HS-27A (cell line): Measurements from ENCODE around the gene CNIH1.
"Not testable (repeated sequence)": the region's sequence is repeated elsewhere in the genome, so short reads cannot be mapped to it uniquely, and the experiment has no call there.

Experiments used
- DNase-seq: peaks from one replicate; pipeline ENCODE4 v3.0.0-alpha.2; 2012; ENCODE audit warnings: low read depth, missing footprints

The CNIH1 gene

DNA sequence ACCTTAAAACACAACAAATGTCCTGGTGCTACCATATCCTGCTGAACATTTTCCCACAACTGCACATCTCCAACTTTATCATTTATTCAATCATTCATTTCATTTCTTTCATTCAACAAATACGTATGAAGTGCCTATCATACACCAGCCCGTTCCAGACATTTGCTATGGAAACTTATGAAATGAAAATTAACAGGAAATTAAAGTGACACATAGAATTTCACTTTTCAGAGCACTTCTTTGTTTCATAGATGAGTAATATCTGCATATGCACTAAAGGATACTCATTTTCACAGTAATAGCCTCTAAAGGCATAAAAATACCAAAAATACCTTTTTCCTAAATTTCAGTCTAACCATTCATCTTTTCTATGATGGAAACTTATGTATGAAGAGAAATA is 12.6 kb downstream of the CNIH1 start:
- DNase-seq, result no peak

DNA sequence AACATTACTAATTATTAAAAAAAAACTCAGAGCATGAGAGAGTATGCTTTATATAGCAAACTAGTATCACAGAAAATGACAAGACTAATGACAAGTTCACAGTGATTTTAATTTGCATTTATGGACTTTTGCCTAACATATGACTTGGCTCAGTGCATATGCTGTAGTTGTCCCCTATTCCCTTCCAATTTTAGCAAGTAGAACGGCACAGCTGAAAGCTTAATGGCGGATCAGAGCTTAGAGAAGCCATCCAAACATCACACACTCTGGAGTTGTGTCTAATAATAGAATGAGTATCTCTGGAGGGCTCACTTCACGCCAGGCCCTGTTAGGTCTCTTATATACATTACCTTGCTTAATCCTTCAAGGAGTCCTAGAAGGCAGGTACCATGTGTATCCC is 13.3 kb downstream of the CNIH1 start:
- no peak for DNase-seq

DNA sequence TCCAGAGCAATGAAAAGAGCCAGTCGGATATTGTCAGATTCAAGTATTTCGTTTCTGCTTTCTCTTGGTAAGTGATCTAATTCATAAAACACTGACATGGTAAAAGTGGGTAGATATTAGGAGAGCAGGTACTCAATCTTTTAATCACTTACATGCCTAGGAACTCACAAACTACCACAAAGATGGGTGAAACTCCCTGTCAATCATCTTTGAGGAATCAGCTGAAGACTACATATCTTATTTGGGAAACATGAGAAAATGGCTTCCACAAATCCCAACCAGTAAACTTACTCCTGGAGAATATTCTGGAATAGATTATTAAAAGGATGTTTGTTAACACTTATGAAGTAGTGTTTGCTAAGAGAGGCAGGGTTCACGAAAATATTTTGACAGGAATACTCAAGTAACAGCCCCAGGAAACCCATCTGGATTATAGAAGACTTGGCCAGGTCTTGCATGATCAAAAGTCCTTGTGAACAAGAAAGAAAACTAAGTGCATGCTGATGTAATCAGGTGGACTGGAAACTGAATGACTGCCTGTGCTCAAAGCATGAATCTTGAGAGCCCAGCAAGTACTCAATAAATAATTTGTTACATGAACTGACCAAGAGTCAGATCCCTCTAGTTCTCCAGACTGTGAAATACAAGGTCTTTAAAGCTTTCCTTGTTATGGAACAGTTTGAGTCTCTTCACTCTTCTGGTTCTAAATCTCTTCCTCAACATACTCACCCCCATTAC is 15.5 kb downstream of the CNIH1 start:
- no peak for DNase-seq

DNA sequence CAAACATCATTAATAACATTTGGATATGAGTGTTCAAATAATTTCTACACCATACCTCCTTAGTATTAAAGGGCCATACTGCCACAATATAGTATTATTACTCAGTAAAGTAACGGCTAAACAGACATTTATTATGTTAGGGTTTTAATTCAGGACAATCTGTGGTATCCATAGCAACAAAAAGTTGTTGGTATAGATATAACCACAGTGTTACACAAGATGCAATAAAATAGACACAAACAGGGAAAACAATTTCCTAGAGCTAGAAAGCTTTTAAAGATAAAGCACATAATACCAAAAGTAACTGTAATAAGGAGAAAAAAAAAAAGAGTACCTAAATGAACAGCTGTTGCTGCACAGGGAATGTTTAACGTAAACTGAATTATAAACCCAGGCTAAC is 16.1 kb downstream of the CNIH1 start:
- DNase-seq, result no peak

DNA sequence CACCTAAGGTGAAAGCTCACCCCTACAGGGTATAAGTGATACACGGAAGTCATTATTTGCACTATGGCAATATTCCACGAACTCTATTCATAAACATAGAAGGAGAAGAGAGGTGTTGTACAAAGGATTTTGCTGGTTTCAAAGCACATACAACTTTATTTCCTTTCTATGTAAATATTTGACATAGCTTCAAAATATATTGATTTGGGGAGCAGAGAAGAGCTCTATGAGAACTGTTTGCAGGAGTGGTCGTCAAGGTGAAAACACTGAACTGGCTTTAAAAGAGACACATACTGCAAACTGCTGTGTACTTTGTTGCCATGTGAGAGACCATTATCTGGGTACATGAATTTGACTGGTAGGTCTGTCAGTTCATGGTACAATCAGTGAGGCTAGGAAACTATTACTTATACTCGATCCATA is 16.7 kb downstream of the CNIH1 start:
- no peak for DNase-seq

DNA sequence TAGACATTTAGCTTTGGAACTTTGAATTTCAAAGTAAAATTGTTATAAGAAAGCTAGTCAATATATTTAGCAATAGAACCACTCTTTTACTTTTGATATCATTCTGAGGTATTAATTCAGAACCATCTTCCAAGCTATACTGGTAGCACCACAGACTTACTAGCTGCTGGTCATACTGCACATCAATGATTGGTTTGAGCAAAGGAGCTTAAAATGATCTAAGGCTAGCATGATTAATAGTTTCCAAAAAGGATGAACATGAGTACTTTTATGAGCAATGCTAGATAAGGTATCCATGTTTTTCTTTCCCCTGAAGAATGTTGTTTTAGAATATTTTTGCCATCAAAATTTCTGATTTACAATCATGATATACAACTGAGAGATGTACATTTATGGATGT is 17.2 kb downstream of the CNIH1 start:
- no peak for DNase-seq

DNA sequence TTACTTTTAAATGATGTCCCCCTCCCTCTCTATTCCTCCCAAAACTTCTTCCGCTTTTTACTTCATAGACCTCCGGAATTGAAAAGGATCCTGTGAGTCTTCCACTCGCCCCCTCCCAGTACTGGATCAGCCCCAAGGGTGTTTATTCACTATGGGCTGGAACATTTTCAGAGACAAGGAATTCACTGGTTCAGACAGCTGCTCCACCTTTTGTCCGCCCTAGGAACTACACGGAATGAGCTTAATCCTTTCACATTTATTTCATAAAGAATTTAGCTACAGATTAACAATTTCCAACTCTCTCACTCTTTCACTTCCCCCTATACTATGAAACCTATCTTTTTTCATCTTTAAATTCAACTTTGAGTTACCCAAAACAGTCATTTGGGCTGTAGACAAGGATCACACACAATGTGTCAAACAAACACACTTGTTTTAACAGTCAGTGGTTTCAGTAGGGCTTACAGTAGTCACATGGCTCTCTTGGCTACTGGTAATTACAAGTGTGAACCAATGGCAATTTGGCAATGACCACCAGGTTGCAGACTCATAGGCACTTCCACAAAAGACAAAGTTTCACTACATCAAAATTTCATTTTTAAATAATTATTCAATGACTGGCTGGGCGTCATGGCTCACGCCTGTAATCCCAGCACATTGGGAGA is 20.6 kb downstream of the CNIH1 start:
- no peak for DNase-seq

DNA sequence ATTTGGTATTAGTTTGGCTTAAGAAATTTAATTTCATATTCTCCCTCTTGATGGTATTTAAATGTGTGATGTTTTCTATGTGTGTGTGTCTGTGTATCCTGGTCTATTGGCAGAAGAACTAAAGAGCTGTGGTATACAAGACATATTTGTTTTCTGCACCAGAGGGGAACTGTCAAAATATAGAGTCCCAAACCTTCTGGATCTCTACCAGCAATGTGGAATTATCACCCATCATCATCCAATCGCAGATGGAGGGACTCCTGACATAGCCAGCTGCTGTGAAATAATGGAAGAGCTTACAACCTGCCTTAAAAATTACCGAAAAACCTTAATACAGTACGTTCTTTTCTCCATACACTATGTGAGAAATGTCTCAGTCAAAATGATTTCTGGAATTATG is 29.8 kb downstream of the CNIH1 start:
- DNase-seq, result no peak

DNA sequence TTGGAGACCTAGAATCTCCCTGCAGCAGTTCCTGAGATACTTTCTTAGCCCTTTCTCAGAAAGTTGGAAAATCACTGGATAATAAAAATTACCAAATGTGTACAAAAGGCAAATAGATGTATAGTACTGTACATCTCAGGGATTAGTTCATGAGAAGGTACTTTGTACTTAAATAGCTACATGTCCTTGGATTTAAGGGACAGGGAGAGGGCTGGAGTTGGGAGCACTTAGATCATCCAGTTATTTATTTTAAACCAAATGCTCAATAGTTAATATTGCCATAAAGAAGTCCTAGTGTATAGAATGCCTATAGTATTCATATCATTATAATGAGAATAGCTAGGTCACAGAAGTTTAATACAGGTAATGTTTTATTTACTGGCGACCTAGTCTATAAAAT is 31.0 kb downstream of the CNIH1 start:
- no peak for DNase-seq

DNA sequence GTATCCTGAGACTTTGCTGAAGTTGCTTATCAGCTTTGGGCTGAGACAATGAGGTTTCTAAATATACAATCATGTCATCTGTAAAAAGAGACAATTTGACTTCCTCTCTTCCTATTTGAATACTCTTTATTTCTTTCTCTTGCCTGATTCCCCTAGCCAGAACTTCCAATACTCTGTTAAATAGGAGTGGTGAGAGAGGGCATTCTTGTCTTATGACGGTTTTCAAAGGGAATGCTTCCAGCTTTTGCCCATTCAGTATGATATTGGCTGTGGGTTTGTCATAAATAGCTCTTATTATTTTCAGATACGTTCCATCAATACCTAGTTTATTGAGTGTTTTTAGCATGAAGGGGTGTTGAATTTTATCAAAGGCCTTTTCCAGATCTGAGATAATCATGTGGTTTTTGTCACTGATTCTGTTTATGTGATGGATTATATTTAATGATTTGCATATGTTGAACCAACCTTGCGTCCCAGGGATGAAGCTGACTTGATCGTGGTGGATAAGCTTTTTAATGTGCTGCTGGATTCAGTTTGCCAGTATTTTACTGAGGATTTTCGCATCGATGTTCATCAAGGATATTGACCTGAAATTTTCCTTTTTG is 37.7 kb downstream of the CNIH1 start:
- DNase-seq, result not testable (repeated sequence)

DNA sequence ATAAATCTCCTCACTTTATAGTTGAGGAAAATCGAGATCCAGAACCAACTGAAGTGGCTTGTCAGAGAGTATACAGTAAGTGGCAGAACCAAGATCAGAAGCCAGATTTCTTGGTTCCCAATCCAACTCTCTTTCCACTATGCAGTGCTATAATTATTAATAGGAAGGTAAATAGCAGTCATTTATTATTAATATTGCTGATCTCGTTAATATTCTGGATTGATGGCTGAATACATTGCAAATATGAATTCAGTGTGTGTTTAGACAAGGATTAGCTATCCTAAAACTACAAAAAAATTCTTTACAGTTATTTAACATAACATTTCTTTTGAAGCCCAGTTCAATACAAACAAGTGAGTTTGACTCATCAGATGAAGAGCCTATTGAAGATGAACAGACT is 41.6 kb downstream of the CNIH1 start:
- no peak for DNase-seq

DNA sequence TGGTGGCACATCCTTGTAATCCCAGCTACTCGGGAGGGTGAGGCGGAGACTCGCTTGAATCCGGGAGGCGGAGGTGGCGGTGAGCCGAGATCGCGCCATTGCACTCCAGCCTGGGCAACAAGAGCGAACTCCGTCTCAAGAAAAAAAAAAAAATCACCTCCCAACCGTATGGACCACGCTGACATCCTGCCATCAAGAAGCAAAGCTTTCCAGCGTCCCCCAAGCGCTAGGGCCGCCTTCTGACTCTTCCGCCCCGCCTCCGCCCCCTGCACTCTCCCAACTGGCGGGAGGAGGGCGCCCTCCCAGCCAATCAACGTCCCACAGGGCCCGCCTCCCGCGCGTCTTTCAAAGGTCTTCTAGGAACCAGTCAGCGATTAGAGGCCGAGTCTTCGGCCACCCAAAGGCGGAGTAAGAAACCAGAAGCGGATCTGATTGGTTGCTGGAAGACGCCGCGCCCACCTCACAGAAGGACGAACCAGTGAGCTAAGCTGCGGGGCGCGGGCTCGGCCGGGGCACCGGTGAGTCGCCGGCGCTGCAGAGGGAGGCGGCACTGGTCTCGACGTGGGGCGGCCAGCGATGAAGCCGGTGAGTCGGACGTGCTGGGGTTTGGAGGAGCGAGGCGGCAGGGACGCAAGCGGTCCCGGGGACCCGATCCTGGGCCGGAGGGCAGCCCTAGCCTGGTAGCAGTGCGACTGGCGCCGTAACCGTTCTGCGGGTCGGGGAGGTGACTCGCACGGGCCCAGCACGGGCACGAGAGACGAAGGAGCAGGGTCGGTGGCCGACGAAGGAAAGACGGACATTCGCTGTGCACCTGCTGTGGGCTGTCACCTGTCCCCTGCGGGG is 44.5 kb downstream of the CNIH1 start, which contains the start of gene CDKN3:
Gene CDKN3 (plus strand): TSS at position 515 of the 843 bp plus-strand sequence. CDS start 62 bp downstream, at position 577.
- DNase-seq, result peak; percentile 90

DNA sequence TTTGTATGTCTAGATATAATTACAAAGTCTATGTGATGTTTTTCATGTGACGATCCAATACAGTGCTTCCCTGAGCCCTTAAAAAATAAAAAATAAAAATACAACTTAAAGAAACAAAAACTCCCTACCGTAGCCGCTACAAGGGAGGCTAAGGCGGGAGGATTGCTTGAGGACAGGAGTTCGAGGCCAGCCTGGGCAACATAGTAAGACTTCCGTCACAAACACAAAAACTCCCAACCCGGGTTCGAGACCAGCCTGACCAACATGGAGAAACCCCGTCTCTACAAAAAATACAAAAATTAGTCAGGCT is 45.0 kb downstream of the CNIH1 start:
- no peak for DNase-seq

DNA sequence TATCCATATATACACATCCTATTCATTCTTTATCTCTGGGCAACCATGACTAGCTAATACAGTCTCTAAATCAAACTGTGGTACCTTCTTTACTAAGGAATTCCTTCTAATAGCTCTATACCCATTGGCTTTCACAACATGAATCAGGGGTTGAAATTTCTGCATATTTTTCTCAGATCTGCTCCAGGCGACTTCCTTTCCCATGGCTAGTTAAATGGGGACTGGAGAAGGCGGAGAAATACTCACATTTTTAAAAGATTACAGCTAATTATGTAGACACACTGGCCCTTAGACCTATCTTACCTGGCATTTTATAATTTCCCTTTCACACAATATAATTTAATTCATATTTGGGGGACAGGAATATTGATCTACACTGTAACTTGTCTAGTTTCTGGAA is 45.5 kb downstream of the CNIH1 start:
- DNase-seq, result no peak

DNA sequence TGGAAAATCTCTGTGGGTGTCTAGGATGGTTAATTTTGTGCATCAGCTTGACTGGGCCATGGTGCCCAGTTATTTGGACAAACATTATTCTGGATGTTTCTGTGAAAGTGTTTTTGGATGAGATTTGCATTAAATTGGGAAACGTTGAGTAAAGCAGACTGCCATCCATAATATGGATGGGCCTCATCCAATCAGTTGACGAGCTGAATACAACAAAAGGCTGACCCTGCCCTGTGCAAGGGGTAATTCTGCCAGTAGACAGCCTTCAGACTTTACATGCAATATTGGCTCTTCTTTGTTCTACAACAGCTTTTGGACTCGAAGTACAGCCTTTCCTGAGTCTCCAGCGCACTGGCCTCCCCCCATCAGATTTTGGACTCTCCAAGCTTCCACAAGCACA is 45.9 kb downstream of the CNIH1 start:
- DNase-seq, result no peak

DNA sequence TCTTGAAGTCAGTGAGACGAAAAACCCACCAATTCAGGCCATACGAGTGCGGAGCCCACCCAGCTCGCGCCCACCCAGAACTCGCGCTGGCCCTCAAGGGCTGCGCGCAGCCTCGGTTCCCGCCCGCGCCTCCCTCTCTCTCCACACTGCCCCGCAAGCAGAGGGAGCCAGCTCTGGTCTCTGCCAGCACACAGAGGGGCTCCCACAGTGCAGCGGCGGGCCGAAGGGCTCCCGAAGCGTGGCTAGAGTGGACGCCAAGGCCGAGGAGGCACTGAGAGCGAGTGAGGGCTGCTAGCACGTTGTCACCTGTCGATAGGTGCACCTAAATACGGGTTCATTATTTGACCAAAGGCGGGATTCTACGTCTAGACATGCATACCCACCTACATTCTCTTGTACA is 46.6 kb downstream of the CNIH1 start:
- DNase-seq, result no peak

DNA sequence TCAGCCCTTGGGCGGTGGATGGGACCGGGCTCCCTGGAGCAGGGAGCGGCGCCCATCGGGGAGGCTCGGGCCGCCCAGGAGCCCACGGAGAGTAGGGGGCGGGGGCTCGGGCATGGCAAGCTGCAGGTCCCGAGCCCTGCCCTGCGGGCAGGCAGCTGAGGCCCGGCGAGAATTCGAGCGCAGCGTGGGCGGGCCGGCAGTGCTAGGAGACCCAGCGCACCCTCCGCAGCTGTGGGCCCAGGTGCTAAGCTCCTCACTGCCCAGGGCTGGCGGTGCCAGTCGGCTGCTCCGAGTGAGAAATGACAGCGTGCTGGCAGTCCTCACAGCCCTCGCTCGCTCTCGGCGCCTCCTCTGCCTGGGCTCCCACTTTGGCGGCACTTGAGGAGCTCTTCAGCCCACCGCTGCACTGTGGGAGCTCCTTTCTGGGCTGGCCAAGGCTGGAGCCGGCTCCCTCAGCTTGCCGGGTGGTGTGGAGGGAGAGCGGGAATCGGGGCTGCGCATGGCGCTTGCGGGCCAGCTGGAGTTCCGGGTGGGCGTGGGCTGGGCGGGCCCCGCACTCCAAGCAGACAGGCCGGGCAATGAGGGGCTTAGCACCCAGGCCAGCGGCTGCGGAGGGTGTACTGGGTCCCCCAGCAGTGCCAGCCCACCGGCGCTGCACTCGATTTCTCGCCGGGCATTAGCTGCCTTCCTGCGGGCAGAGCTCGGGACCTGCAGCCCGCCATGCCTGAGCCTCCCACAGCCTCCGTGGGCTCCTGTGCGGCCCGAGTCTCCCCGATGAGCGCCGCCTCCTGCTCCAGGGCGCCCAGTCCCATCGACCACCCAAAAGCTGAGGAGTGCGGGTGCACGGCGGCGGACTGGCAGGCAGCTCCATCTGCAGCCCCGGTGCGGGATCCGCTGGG is 47.9 kb downstream of the CNIH1 start:
- not testable (repeated sequence) for DNase-seq

DNA sequence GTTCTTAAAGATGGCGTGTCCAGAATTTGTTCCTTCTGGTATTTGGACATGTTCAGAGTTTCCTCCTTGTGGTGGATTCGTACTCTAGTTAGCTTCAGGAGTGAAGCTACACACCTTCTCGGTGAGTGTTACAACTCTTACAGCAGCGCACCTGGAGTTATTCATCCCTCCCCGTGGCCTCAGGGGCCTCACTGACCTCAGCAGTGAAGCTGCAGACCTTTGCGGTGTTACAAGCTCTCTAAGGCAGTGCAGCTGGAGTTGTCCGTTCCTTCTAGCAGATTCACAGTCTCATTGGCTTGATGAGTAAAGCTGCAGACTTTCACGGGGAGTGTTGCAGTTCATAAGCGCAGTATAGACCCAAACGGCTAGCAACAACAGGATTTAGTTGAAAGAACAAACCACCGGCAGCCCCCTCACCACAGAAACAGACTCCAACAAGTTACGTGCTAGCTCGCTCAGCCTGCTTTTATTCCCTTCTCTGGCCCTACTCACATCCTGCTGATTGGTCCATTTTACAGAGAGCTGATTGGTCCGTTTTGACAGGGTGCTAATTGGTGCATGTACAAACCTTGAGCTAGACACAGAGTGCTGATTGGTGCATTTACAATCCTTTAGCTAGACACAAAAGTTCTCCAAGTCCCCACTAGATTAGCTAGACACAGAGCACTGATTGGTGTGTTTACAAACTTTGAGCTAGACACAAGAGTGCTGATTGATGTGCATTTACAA is 48.9 kb downstream of the CNIH1 start:
- no peak for DNase-seq

DNA sequence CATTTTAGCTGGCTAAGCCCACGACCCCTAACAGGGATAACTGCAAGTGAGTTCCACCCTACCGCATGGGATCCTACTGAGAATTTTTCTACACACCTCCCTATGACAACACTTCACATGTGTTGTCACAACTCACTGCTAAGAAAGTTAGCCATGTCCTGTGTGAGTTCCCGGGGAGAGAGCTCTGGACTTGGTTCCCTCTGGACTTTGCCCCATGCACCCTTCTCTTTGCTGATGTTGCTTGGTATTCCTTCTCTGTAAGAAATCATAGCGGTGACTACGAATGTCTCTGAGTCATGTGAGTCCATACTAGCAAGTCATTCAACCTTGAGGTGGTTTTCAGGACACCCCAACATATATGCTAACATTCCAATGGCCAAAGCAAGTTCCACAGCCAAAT is 53.8 kb downstream of the CNIH1 start:
- DNase-seq, result no peak

DNA sequence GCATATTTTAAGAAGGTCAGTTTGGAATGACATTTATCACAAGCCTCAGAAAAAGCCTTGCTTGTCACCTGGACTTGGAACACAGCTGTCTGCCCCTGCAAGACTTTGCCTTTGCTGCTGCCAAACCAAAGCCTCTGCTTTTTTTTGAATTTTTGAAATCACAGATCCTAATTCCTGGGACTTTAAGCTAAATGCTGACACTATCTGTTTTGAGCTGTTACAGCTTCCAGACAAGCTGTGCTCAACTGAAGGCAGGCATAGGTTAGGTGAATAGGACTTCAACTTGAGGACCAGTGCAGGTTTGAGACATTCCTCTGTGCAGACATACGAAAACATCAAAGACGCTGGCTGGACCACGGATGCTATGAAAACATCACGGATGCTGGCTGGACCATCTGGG is 55.6 kb downstream of the CNIH1 start:
- DNase-seq, result no peak

DNA sequence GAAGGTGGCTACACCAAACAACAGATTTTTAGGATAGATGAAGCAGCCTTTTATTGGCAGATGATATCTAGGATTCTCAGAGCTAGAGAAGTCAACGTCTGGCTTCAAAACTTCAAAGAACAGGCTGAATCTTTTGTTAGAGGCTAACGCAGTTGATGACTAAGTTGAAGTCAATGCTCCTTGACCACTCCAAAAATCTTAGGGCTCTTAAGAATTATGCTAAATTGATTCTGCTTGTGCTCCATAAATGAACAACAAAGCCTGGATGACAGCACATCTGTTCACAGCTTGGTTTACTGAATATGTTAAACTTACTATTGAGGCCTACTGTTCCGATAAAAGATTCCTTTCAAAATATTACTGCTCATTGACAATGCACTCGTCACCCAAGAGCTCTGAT is 57.3 kb downstream of the CNIH1 start:
- no peak for DNase-seq
